H1 (cell line): ENCODE data around the gene SQOR. TPM values are rescaled to one million over a fixed set of nuclear protein-coding genes. Genes with fewer than 3 reads are reported as not detected.

Experiments
- BCL11A ChIP-seq, 2 experiments: IDR thresholded peaks; one replicate each; pipeline ENCODE4 v1.6.1; 2011; ENCODE audit warnings: low read depth in 2 of 2, low read length in 2 of 2, mild to moderate bottlenecking in 2 of 2
- HDAC6 ChIP-seq: IDR thresholded peaks from one replicate; pipeline ENCODE4 v1.7.1; 2012; ENCODE audit warnings: low read depth, mild to moderate bottlenecking, inconsistent platforms, low read length, moderate library complexity
- KDM4A ChIP-seq: IDR thresholded peaks from one replicate; pipeline ENCODE4 v1.7.1; 2012; ENCODE audit warnings: low read depth, mild to moderate bottlenecking, moderate library complexity, low read length, inconsistent platforms; ENCODE audit not compliant: severe bottlenecking
- PHF8 ChIP-seq: fragments of 200-600 bp; sonication (generic); conservative IDR thresholded peaks from 2 replicates; pipeline ENCODE4 v1.7.1; 2012; ENCODE audit warnings: low read depth, mild to moderate bottlenecking, inconsistent platforms, low read length, moderate library complexity
- RFX5 ChIP-seq: IDR thresholded peaks from 2 replicates; pipeline ENCODE4 v1.6.1; 2011; ENCODE audit warnings: low read depth, low read length, improper control_type of control experiment, borderline replicate concordance
- SUZ12 ChIP-seq: fragments of 200-600 bp; sonication (generic); IDR thresholded peaks from 2 replicates; pipeline ENCODE4 v1.6.1; 2012; ENCODE audit warnings: mild to moderate bottlenecking, inconsistent platforms, low read length, moderate library complexity, mixed read lengths
- polyA plus RNA-seq, 7 experiments: library from polyadenylated mRNA; depleted of rRNA in 3 of 7; stranded (reverse) in 5 of 7; unstranded in 2 of 7; fragments of >200 nt in 5 of 7; fragments of 200-250 nt in 2 of 7; gene quantifications; 1 replicate in 5 of 7; 2 replicates in 1 of 7; 4 replicates in 1 of 7; pipeline versions ENCODE4 v1.2.1 to v1.2.3, GENCODE V29; 2011 to 2013; ENCODE audit warnings: missing spikeins in 2 of 7, mixed read lengths in 2 of 7
- total RNA-seq: library from RNA; stranded (reverse); fragmentation: NEBNext Ultra II Directional; extraction: Animal tissue kit (Norgen Biotek cat#: 25700); gene quantifications from 2 replicates; pipeline ENCODE4 v1.2.1, GENCODE V29; 2021
- TF ChIP-seq, protein P1 (sequence below): fragments of 300-600 bp; sonication (generic); IDR thresholded peaks from 2 replicates; pipeline ENCODE4 v1.7.1; 2012; ENCODE audit warnings: low read length, moderate library complexity, mild to moderate bottlenecking, inconsistent platforms; ENCODE audit not compliant: insufficient replicate concordance

SQOR gene
- total and polyA plus RNA-seq, 2 of the 8 experiments (the other 6 are each of a cell fraction or from before 2014, with no cell fraction given) = 0.20 to 0.22 TPM

GRCh38 chr15:45637552-45638033 lies 2.8 kb downstream of the SQOR start (continued):
- TF ChIP-seq, protein P1, sequence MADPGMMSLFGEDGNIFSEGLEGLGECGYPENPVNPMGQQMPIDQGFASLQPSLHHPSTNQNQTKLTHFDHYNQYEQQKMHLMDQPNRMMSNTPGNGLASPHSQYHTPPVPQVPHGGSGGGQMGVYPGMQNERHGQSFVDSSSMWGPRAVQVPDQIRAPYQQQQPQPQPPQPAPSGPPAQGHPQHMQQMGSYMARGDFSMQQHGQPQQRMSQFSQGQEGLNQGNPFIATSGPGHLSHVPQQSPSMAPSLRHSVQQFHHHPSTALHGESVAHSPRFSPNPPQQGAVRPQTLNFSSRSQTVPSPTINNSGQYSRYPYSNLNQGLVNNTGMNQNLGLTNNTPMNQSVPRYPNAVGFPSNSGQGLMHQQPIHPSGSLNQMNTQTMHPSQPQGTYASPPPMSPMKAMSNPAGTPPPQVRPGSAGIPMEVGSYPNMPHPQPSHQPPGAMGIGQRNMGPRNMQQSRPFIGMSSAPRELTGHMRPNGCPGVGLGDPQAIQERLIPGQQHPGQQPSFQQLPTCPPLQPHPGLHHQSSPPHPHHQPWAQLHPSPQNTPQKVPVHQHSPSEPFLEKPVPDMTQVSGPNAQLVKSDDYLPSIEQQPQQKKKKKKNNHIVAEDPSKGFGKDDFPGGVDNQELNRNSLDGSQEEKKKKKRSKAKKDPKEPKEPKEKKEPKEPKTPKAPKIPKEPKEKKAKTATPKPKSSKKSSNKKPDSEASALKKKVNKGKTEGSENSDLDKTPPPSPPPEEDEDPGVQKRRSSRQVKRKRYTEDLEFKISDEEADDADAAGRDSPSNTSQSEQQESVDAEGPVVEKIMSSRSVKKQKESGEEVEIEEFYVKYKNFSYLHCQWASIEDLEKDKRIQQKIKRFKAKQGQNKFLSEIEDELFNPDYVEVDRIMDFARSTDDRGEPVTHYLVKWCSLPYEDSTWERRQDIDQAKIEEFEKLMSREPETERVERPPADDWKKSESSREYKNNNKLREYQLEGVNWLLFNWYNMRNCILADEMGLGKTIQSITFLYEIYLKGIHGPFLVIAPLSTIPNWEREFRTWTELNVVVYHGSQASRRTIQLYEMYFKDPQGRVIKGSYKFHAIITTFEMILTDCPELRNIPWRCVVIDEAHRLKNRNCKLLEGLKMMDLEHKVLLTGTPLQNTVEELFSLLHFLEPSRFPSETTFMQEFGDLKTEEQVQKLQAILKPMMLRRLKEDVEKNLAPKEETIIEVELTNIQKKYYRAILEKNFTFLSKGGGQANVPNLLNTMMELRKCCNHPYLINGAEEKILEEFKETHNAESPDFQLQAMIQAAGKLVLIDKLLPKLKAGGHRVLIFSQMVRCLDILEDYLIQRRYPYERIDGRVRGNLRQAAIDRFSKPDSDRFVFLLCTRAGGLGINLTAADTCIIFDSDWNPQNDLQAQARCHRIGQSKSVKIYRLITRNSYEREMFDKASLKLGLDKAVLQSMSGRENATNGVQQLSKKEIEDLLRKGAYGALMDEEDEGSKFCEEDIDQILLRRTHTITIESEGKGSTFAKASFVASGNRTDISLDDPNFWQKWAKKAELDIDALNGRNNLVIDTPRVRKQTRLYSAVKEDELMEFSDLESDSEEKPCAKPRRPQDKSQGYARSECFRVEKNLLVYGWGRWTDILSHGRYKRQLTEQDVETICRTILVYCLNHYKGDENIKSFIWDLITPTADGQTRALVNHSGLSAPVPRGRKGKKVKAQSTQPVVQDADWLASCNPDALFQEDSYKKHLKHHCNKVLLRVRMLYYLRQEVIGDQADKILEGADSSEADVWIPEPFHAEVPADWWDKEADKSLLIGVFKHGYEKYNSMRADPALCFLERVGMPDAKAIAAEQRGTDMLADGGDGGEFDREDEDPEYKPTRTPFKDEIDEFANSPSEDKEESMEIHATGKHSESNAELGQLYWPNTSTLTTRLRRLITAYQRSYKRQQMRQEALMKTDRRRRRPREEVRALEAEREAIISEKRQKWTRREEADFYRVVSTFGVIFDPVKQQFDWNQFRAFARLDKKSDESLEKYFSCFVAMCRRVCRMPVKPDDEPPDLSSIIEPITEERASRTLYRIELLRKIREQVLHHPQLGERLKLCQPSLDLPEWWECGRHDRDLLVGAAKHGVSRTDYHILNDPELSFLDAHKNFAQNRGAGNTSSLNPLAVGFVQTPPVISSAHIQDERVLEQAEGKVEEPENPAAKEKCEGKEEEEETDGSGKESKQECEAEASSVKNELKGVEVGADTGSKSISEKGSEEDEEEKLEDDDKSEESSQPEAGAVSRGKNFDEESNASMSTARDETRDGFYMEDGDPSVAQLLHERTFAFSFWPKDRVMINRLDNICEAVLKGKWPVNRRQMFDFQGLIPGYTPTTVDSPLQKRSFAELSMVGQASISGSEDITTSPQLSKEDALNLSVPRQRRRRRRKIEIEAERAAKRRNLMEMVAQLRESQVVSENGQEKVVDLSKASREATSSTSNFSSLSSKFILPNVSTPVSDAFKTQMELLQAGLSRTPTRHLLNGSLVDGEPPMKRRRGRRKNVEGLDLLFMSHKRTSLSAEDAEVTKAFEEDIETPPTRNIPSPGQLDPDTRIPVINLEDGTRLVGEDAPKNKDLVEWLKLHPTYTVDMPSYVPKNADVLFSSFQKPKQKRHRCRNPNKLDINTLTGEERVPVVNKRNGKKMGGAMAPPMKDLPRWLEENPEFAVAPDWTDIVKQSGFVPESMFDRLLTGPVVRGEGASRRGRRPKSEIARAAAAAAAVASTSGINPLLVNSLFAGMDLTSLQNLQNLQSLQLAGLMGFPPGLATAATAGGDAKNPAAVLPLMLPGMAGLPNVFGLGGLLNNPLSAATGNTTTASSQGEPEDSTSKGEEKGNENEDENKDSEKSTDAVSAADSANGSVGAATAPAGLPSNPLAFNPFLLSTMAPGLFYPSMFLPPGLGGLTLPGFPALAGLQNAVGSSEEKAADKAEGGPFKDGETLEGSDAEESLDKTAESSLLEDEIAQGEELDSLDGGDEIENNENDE = no peak
- TF ChIP-seq PHF8 (no peak), HDAC6 (no peak), BCL11A (IDR thresholded peaks at IDR 0.05; ENCODE audit: low read depth in 2 of 2, low read length in 2 of 2) (no peak), RFX5 (no peak), KDM4A (no peak), SUZ12 (no peak)
- TF ChIP-seq, all 59 proteins: peak for 0
